NCI-H345 treated with DMSO at 0.1 percent for 48 hours (cell line): Measurements from ENCODE around the gene SIGLEC7.

Experiments
- DNase-seq: peaks from one replicate; lab custom pipeline; 2025; ENCODE audit not compliant: unreplicated experiment; lab: John Stamatoyannopoulos, UW

Gene SIGLEC7

DNA sequence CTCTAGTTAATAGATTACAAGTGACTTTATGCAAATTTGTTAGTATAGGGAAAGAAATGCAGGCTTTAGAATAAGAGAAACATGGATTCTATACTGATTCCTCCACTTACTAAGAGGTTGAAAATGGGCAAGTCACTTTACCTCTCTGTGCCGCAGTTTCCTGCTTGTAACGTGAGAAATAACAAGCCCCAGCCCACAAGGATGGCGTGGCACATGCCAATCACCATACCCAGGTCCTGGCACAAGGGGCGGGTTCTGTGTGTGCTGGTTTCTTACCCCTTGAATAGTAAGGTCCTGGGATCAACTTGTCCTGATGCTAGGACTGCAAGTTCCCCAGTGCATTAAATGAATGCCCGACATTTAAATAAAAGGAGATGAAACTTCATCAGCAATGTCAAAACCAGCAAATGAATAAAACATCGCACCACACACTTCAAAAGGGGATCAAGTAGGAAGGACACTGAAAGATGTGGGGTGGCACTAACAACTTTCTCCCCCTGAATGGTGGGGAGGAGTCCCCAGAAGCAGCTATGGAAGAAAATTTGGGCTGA is 25.3 kb upstream of the SIGLEC7 start:
- DNase-seq: no peak

DNA sequence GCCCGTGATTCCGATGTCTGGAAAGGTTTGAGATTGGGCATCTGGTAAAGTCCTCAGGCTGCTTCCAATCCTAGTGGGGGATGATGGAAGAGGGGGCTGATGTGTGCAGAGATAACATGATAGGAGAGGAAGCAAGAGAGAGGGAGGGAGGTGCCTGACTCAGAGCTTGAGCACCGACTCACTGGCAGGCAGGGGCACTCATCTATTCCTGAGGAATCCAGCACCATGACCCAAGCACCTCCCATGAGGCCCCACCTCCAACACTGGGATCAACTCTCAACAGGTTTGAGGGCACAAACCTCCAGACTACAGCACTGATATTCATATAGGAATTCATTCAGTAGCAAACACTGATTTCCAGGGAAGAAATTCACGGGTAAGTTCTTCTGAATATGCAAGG is 23.0 kb upstream of the SIGLEC7 start:
- DNase-seq: no peak

DNA sequence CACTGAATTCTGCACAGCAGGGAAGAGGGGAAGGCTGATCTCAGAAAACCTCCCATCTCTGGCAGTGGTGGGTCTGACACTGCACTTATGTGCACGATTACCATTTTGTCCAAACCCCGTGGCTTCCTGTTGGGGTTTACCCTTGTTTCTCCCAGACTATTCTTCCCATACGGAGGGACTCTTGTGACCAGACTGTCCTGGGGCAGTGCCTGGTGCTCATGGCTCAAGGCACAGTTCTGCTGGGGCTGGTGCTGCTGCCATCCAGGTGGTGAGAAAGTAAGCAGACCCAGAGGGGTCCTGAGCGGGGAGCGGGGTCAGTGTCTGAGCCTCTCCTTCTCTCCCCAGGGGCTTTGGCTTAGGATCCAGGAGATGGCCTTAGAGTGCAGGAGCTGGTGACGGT is 22.5 kb upstream of the SIGLEC7 start:
- no peak for DNase-seq

DNA sequence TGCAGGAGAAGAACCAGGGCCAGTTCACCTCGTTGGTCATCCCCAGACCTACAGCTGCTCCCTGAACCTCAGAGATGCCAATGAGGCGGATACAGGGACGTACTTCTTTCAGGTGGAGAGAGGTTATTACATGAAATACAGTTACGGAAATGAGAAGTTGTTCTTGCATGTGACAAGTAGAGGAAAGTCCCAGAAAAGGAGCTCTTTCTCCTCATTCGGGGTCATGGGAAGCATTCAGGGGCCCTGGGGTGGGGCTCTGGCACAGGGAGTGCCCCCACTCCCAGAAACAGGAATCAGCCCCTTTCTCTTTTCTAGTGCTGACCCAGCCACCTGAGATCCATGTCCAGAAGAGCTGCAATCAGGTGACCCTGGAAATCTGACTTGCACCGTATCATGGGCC is 21.9 kb upstream of the SIGLEC7 start:
- DNase-seq: no peak

DNA sequence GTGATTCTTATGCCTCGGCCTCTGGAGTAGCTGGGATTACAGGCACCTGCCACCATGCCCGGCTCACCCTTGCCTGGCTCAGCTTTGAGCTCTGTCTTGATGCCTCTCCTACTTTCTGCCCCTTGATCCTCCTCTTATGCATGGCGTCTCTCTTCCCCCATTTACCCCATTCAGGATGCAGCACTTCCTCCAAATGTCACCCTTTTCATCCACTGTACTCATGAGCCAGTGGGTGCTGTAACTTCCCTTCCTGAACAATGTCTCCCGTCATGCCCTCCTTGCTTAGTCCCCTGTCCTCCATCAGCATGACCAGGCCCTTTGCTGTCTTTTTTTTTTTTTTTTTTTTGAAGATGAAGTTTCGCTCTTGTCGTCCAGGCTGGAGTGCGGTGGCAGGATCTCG is 20.8 kb upstream of the SIGLEC7 start:
- DNase-seq: no peak

DNA sequence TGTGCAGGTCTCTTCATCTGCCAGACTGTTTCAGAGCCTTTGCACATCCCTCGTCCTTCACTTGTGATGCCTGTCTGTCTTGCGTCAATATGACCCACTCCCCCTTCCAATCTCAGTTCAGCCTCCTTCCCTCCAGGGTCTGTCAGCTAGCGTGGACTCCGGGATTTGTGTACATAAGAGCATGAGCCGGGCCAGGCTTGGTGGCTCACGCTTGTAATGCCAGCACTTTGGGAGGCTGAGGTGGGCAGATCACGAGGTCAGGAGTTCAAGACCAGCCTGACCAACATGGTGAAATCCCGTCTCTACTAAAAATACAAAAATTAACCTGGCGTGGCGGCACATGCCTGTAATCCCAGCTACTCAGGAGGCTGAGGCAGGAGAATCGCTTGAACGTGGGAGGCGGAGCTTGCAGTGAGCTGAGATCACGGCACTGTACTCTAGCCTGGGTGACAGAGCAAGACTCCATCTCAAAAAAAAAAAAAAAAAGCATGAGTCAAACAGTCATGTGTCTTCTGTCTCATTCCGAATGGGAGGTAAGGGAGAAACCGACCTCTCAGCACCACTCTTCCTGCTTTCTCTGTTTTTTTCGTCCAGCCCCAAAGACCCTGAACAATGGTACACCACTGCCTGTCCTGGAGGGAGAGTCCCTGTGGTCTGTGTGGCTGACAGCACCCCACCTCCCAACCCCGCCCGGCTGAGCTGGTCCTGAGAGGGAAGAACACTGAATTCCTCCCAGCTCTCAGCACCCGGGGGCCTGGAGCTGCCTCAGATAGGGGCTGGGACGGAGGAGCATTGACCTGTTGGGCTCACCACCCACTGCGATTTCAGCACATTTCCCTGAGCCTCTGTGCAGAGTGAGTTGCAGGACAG is 19.8 kb upstream of the SIGLEC7 start:
- DNase-seq: no peak

DNA sequence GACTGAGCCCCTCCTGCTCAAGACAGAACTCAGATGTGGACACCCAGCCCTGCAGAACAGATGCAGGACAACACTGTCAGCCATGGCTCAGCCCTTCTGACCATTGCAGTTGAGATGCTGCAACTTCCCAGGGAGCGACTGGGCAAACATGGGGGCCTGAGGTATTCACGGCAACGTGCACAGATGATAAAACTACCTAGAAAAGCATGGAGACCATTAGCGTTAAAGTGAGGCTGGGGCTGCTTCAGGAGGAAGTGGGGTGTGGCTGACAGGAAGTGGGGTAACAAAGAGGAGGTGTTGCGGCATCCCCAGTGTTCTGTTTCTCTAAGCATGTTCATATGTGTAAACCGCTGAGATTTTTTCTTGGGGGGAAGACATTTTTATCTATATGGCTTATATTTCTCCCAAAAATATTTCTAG is 18.7 kb upstream of the SIGLEC7 start:
- DNase-seq: no peak

DNA sequence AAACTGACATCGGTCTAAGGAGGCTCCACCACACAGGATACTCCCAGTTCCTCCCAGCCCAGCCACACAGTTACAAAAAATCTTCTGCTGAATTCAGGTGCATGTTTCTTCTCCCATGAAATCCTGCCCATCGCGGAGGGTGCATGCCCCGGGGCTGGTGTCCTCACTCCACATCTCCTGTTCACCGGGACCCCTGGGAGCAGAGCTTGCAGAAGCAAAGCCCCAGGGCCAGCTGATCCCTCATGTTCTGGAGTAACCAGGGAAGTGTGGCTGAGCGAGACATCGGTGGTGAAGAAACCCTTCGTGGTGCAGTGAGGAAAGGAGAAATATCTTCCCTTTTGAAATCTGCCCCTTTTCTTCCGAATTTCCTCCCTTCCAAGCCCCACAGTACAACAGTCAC is 18.3 kb upstream of the SIGLEC7 start:
- DNase-seq: no peak

DNA sequence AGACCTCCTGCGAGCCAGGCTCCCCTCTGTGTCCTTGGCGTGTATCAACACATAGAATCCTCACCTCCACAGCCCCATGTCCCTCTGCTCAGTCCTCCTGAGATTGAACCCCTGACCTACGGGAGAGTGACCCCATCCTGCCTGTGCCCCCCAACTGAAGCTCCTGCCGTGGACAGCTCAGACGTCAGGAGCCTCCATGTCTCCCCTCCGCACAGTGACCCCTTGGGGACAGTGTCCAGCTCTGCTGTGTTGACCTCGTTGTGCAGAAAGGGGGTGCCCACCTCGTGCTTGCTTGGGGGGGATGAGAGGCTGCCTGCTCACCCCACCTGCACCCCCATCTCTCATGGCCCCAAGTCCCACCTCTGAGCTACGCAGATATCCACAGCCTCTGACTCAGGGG is 17.9 kb upstream of the SIGLEC7 start:
- DNase-seq: no peak

DNA sequence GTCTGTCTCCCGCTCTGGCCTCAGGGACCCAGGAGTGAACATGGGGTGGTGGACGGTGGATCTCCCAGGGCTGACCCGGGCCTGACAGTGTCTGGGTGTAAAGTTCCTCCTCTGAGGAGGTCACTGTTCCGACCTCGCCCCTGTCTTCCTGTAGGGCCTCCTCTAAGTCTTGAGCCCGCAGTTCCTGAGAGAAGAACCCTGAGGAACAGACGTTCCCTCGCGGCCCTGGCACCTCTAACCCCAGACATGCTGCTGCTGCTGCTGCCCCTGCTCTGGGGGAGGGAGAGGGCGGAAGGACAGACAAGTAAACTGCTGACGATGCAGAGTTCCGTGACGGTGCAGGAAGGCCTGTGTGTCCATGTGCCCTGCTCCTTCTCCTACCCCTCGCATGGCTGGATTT is 17.4 kb upstream of the SIGLEC7 start, which contains the start of gene SIGLEC9:
Gene SIGLEC9 (plus strand): TSS at position 178 of the 400 bp plus-strand sequence. CDS start 69 bp downstream, at position 247.
- no peak for DNase-seq

DNA sequence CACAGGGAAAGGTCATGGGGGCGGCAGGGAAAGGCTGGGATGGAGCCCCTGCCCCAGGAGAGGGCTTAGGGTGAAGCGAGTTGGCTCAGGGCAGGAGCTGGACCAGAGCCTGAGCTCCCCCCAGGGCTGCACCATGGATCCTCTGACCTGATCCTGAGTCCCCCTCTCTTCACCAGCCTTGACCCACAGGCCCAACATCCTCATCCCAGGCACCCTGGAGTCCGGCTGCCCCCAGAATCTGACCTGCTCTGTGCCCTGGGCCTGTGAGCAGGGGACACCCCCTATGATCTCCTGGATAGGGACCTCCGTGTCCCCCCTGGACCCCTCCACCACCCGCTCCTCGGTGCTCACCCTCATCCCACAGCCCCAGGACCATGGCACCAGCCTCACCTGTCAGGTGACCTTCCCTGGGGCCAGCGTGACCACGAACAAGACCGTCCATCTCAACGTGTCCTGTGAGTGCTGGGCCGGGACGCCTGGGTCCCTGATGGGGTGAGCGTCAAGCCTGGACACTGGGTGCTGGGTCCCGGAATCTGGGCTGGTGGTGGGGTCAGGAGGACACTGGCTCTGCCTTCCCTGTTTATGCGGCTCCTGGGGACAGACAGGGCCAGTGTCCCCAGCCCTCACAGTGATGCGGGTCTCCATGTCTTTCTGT is 16.6 kb upstream of the SIGLEC7 start:
- DNase-seq: no peak

DNA sequence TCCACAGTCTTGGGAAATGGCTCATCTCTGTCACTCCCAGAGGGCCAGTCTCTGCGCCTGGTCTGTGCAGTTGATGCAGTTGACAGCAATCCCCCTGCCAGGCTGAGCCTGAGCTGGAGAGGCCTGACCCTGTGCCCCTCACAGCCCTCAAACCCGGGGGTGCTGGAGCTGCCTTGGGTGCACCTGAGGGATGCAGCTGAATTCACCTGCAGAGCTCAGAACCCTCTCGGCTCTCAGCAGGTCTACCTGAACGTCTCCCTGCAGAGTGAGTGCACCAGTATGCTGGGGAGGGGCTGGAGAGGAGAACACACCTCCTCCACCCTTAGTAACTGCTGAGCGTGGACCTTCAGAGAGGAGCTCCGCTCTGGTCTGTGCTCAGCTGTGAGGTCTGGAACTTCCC is 15.1 kb upstream of the SIGLEC7 start:
- no peak for DNase-seq

DNA sequence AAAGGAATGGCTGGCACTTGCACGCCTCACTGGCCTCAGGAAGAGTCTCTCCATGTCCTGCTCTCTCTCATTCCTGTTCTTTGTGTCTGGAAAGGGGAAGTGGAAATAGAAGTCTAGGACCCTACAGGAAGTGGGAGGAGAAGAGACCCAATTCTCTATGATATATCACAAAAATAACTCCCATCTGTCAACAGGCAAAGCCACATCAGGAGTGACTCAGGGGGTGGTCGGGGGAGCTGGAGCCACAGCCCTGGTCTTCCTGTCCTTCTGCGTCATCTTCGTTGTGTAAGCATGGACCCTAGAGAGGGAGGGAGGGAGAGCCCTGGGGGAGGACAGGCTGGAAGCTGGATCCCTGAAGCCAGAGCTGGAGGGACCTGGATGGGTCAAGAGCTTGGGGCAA is 14.3 kb upstream of the SIGLEC7 start:
- DNase-seq: no peak

DNA sequence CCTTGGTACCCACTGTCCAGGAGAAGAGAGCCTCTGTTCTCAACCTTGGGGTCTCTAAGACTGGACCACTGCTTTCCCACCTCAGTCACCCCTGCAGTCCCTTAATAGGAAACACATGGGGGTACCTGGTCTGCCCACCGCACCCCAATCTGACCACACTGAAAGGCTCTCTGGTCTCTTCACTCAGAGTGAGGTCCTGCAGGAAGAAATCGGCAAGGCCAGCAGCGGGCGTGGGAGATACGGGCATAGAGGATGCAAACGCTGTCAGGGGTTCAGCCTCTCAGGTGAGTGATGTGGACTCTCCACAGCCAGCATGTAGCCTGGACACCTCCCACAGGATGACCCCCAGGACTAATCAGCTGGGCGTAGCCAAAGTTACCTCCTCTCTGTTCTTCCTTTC is 13.9 kb upstream of the SIGLEC7 start:
- no peak for DNase-seq

DNA sequence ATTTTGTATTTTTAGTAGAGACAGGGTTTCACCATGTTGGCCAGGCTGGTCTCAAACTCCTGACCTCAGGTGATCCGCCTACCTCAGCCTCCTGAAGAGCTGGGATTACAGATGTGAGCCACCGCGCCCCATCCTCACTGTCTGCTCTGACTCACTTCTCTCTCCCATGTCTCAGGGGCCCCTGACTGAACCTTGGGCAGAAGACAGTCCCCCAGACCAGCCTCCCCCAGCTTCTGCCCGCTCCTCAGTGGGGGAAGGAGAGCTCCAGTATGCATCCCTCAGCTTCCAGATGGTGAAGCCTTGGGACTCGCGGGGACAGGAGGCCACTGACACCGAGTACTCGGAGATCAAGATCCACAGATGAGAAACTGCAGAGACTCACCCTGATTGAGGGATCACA is 12.4 kb upstream of the SIGLEC7 start:
- DNase-seq: no peak

DNA sequence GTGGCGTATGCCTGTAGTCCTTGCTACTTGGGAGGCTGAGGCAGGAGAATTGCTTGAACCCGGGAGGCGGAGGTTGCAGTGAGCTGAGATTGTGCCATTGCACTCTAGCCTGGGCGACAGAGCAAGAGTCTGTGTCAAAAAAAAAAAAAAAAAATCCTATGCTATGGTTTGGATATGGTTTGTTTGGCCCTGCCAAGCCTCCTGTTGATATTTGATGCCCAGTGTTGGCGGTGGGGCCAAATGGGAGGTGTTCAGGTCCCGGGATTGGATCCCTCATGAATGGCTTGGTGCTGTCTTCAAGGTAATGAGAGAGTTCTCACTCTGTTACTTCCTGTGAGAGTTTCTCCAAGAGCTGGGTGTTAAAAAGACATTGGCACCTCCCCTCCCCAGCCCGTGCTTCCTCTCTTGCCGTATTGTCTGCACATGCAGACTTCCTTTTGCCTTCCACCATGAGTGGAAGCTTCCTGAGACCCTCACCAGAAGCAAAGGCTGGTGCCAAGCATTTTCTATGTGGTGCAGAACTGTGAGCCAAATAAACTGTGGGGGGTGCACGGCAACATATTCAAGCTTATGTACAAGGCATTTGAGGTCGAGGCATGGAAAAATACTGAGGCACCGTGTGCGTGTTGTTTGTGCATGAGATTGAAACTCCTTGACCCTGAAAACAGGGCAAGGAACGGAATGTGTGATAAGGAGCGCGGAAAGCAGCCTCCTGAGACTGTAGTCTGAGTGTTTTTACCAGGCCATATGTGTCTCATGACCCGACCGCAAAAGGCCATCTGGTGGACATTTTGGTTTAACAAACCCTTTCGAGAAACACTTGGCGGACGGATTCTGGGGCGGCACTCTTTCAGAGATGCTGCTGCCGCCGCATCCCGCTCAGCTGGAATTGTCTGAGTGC is 10.1 kb upstream of the SIGLEC7 start:
- no peak for DNase-seq

DNA sequence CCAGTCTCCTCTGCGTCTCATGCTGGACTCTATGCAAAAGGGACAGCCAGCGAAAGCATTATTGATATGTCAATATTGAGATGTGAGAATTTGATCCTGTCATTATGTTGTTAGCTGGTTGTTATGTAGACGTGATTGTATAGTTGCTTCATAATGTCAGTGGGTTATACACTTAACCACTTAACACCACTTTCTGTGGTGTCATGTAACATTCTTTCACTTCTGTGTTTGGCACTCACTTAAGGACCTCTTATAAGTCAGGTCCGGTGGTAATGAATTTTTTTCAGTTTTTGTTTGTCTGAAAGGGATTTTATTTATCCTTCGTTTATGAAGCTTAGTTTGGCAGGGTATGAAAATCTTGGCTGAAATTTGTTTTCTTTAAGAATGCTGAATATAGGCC is 7.1 kb upstream of the SIGLEC7 start:
- DNase-seq: no peak

DNA sequence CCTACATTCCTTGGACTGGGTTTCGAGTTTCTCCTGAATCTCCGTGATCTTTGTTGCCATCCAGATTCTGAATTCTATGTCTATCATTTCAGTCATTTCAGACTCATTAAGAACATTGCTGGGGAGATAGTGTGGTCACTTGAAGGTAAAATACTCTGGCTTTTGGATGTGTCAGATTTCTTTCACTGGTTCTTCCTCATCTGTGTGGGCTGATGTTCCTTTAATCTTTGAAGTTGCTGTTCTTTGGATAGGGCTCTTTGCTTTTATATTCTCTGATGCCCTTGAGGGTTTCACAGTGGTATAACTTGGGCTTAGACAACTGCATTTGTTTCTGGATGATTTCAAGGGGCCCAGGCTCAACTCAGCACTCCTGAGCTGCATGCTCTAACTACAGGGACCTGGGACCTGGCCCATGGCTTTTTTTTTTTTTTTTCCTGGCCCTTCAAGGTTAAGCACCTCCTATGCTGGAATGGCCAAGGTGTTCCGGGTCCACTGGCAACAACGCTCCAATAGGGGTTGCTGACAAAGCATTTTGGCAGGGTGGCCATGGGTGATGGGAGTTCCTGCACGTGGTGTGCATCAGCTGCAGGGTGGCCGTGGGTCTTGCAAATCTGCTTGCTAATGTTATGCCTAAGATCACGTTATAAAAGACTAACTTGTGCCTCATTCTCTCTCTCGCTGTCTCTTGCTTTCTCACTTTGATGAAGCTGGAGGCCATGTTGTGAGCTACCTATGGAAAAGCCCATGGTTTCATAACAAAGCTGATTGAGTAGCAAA is 5.9 kb upstream of the SIGLEC7 start:
- DNase-seq: no peak

DNA sequence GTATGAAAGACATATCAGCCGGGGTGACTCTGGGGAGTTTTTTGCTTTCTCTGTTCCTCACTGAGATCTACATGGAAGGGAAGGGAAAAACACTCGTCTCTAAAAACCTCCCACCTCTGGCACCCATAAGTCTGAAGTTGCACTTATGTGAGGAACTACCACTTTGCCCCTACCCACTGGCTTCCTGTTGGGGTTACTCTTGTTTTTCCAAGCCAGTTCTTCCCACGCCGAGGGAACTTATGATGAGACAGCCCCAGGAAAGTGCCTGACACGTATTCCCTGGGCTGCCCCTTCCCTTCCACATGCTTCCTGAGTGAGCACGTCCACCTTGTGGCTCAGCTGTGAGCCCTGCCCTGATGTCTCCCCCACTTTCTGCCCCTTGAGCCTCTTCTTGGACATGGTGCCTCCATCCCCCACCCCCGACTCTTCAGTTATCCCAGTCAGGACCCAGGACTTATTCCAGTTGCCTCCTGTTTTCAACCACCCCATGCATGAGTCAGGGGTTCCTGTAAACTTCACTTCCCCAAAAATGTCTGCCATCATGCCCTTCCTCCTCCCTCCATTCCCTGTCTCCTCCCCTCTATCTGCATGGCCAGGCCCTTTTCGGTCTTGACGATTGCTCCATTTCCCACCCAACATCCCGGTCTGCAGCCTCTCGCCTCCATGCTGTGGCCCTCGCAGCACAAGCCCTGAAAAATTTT is 5.1 kb upstream of the SIGLEC7 start:
- DNase-seq: no peak
